Body of pancreas (tissue), 4 donors: Measurements from ENCODE around the gene DOCK9. TPM values are rescaled to one million over a fixed set of nuclear protein-coding genes. Genes with fewer than 3 reads are reported as not detected.

Source experiments
- ATAC-seq: fragments of 150-250 bp; one replicate; pipeline ENCODE4 v1.9.1; 2016
- DNase-seq, 4 donors: peaks; one replicate each; pipeline ENCODE4 v3.0.0-alpha.2; 2019
- H3K27ac ChIP-seq, 4 donors: fragments of 200-600 bp; sonication (generic); 1 replicate in 3 of 4; 2 replicates in 1 of 4; pipeline versions ENCODE4 v1.5.1 to v1.6.1; 2016 to 2019; ENCODE audit warnings: mild to moderate bottlenecking in 1 of 4, mixed read lengths in 1 of 4, moderate library complexity in 1 of 4
- H3K27me3 ChIP-seq, 2 donors: fragments of 200-600 bp; sonication (generic); one replicate each; pipeline ENCODE4 v1.6.0; 2016; ENCODE audit warnings: mild to moderate bottlenecking in 1 of 2
- H3K36me3 ChIP-seq, 2 donors: fragments of 200-600 bp; sonication (generic); replicated peaks in 1 of 2; 2 replicates each; pipeline ENCODE4 v1.5.1; 2016; ENCODE audit warnings: low read depth in 2 of 2; ENCODE audit not compliant: insufficient read depth in 1 of 2
- H3K4me1 ChIP-seq: fragments of 200-600 bp; sonication (generic); one replicate; pipeline ENCODE4 v1.6.0; 2016
- H3K4me3 ChIP-seq, 2 donors: fragments of 200-600 bp; sonication (generic); 1 replicate in 1 of 2; 2 replicates in 1 of 2; pipeline ENCODE4 v1.5.1; 2016 to 2019
- H3K9me3 ChIP-seq, 3 donors: fragments of 200-600 bp; sonication (generic); 1 replicate in 2 of 3; 2 replicates in 1 of 3; pipeline ENCODE4 v1.5.1; 2016
- CTCF ChIP-seq, 7 experiments: fragments of 450-650 bp in 4 of 7; fragments of 200-600 bp in 3 of 7; sonication (generic) in 3 of 7; IDR thresholded peaks; one replicate each; pipeline ENCODE4 v1.5.1; 2016 to 2019; ENCODE audit warnings: antibody characterized with exemption in 7 of 7
- POLR2A ChIP-seq, 3 donors: fragments of 450-650 bp; IDR thresholded peaks; one replicate each; pipeline ENCODE4 v1.6.1; 2016; ENCODE audit warnings: antibody characterized with exemption in 3 of 3, mild to moderate bottlenecking in 2 of 3
- WGBS, 2 donors: methylation state at CpG; one replicate each; pipeline ENCODE4 v1.1.5; 2017; 5-methylcytosine and 5-hydroxymethylcytosine counted together
- intact Hi-C: fragments of 100-400 bp; cut with DNase I; formaldehyde crosslinking; loops from one replicate; pipeline ENCODE4 v1.15.1; 2023
- total RNA-seq, 2 donors: library from RNA; depleted of rRNA; stranded (reverse); fragments of >200 nt; gene quantifications; one replicate each; pipeline ENCODE4 v1.1.0, GENCODE V29; 2016

The DOCK9 gene
- total RNA-seq, 2 donors from 2014 or later: 35.3 to 73.5 TPM

GRCh38 chr13:98927951-98928927 lies 49.6 kb downstream of the DOCK9 start:
- no peaks in the 10 kb centered on the region for H3K36me3 ChIP-seq
- ATAC-seq (no peak), DNase-seq (peak in 1 of 4 donors; percentile 12)
- H3K27ac ChIP-seq: no peak overlapping the region
- H3K4me1 ChIP-seq: no peaks in the 10 kb centered on the region
- no peaks in the 10 kb centered on the region for H3K27me3 ChIP-seq
- intact Hi-C loops: no loop called here
- no peak overlapping the region for H3K4me3 ChIP-seq
- H3K9me3 ChIP-seq: no peaks in the 10 kb centered on the region
- no peak for TF ChIP-seq CTCF (IDR thresholded peaks at IDR 0.05)
- 79 to 95% methylated on average over 2 of the region's 2 CpGs for WGBS, 2 donors

- Histone ChIP-seq H3K36me3 (no peaks in the 10 kb centered on the region), H3K4me1 (no peaks in the 10 kb centered on the region), H3K27ac (no peak overlapping the region), H3K4me3 (no peak overlapping the region), H3K9me3 (no peaks in the 10 kb centered on the region), H3K27me3 (no peaks in the 10 kb centered on the region)
- no peak for ATAC-seq
- DNase-seq: no peak
- WGBS, 2 donors: 81 to 93% methylated on average over 4 of the region's 4 CpGs
- intact Hi-C loops: no loop called here
- no peak for TF ChIP-seq POLR2A (IDR thresholded peaks at IDR 0.05)
Measured at GRCh38 chr13:98925949-98926348, 51.9 kb downstream of the DOCK9 start.

GRCh38 chr13:98923641-98924397 lies 54.0 kb downstream of the DOCK9 start:
- ATAC-seq: no peak
- 85 to 89% methylated on average over 11 of the region's 11 CpGs for WGBS, 2 donors
- Histone ChIP-seq H3K27me3 (no peaks in the 10 kb centered on the region), H3K4me3 (no peak overlapping the region), H3K4me1 (no peaks in the 10 kb centered on the region), H3K9me3 (no peaks in the 10 kb centered on the region), H3K27ac (no peak overlapping the region), H3K36me3 (no peaks in the 10 kb centered on the region)
- DNase-seq: no peak
- no peak for TF ChIP-seq POLR2A (IDR thresholded peaks at IDR 0.05)
- TF ChIP-seq CTCF (IDR thresholded peaks at IDR 0.05): no peak
- intact Hi-C loops: no loop called here

- no peak overlapping the region for H3K4me3 ChIP-seq
- ATAC-seq (no peak), DNase-seq (no peak)
- H3K36me3 ChIP-seq: no peaks in the 10 kb centered on the region
- H3K9me3 ChIP-seq: no peaks in the 10 kb centered on the region
- 95 to 98% methylated on average over 4 of the region's 4 CpGs for WGBS, 2 donors
- H3K27me3 ChIP-seq: no peaks in the 10 kb centered on the region
- H3K27ac ChIP-seq: no peak overlapping the region
- intact Hi-C loops: no loop called here
- no peaks in the 10 kb centered on the region for H3K4me1 ChIP-seq
- TF ChIP-seq POLR2A (IDR thresholded peaks at IDR 0.05) (no peak), CTCF (IDR thresholded peaks at IDR 0.05) (no peak)
Measured at GRCh38 chr13:98922306-98922705, 55.6 kb downstream of the DOCK9 start.

GRCh38 chr13:98921786-98922185 lies 56.1 kb downstream of the DOCK9 start:
- ATAC-seq: no peak
- H3K9me3 ChIP-seq: no peaks in the 10 kb centered on the region
- H3K27ac ChIP-seq: no peak overlapping the region
- intact Hi-C loops: no loop called here
- no peaks in the 10 kb centered on the region for H3K4me1 ChIP-seq
- TF ChIP-seq POLR2A (IDR thresholded peaks at IDR 0.05): no peak
- no peak for TF ChIP-seq CTCF (IDR thresholded peaks at IDR 0.05)
- DNase-seq: no peak
- H3K36me3 ChIP-seq: no peaks in the 10 kb centered on the region
- no peak overlapping the region for H3K4me3 ChIP-seq
- 89 to 100% methylated on average over 5 of the region's 5 CpGs for WGBS, 2 donors
- H3K27me3 ChIP-seq: no peaks in the 10 kb centered on the region
